ENCODE results near the gene PBX1.

Gene PBX1

DNA sequence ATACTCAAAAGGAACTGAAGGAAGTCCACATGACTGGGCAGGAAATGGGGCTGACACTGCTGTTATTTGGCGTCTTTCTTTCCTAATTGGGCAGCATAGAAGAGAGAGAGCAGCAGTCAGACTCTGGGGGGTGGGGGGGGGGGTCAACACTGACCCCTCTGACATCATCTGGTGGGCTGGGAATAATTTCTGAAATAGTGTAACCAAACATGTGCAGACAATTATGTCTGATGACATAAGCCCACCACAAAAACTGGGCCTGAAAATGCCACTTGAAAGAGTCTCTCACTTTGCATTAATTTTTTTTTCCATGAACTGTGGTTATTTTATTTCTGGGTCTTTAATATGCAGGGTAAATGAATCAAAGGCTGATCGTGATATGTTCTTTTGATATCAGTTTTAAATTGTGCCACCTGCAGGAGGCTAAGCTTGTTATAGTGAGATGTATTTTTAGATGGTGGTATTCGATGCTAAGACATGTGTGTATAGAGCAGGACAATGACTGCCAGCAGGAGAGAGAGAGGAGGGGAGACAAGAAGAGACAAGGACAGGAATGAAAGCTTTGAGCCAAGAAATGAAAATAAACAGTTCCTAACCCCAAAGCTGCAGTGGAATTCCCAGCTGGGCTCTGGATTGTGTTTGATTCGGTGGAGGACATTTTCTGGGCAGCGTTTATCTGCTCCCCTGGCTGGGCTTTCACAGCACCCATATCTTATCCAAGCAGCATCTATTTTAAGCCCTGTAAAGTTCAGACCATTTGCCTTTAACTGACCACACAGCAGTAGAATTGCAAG lies 264.7 kb downstream of the PBX1 start:
- TF ChIP-seq CTCF (IDR thresholded peaks at IDR 0.05; ENCODE audit: low read depth, low read length) = no peak
- DNase-seq (ENCODE audit: low read depth in 2 of 2) = peak in 1 of 2 donors; percentile 70
- no peak overlapping the region for H3K4me3 ChIP-seq (replicated peaks in 1 of 2; ENCODE audit: low read depth in 2 of 2, low read length in 2 of 2)

- no peak for TF ChIP-seq CTCF (IDR thresholded peaks at IDR 0.05; ENCODE audit: low read depth, low read length)
- no peak for DNase-seq (ENCODE audit: low read depth in 2 of 2)
- H3K4me3 ChIP-seq (replicated peaks in 1 of 2; ENCODE audit: low read depth in 2 of 2, low read length in 2 of 2) = no peak overlapping the region
Measured at GRCh38 chr1:164824542-164824941, 265.6 kb downstream of the PBX1 start.

- DNase-seq (ENCODE audit: low read depth in 2 of 2) = no peak
- TF ChIP-seq CTCF (IDR thresholded peaks at IDR 0.05; ENCODE audit: low read depth, low read length) = no peak
- no peak overlapping the region for H3K4me3 ChIP-seq (replicated peaks in 1 of 2; ENCODE audit: low read depth in 2 of 2, low read length in 2 of 2)
Measured at GRCh38 chr1:164830628-164831027, 271.6 kb downstream of the PBX1 start.

GRCh38 chr1:164834641-164835040 lies 275.7 kb downstream of the PBX1 start:
- TF ChIP-seq CTCF (IDR thresholded peaks at IDR 0.05; ENCODE audit: low read depth, low read length) = no peak
- H3K4me3 ChIP-seq (replicated peaks in 1 of 2; ENCODE audit: low read depth in 2 of 2, low read length in 2 of 2) = no peak overlapping the region
- DNase-seq (ENCODE audit: low read depth in 2 of 2) = no peak

DNA sequence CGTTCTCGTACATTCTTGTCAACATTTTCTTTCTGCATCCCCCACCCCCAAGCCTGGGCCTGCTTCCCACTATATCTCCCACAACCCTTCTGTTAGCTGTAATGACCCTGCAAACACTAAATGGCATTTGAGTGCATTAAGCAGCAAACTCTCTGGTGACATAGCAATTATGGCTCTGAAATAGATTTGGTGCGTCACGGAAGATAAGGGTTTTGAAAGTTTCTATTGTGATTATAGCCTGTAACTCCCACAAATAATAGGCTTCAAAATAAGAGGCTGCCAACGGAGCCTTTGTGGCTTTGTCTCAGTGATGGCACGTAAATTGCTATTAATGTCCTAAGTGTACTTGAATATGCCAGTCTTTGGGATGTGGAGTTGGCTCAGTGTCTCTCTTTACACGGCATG lies 277.6 kb downstream of the PBX1 start:
- no peak overlapping the region for H3K4me3 ChIP-seq (replicated peaks in 1 of 2; ENCODE audit: low read depth in 2 of 2, low read length in 2 of 2)
- DNase-seq (ENCODE audit: low read depth in 2 of 2) = peak in 1 of 2 donors; percentile 85
- no peak for TF ChIP-seq CTCF (IDR thresholded peaks at IDR 0.05; ENCODE audit: low read depth, low read length)

DNA sequence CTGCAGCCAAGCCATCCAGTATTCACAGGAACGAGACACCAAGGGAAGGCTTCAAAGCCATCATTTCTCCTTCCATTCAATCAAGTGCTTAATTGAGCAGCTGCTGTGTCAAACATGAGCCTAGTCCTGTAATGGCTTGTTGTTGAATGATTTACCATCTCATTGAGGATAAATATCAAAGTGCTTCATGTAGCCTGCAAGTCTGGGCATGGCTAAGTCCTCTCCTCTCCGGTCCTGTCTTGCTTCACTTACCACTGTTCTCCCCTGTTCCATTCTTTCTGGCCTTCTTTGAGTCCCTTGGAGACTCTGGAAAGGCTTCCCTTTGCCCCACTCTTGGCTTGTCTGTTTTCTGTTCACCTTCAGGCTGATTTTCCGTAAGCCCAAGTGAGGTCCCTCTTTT lies 279.8 kb downstream of the PBX1 start:
- DNase-seq (ENCODE audit: low read depth in 2 of 2) = no peak
- H3K4me3 ChIP-seq (replicated peaks in 1 of 2; ENCODE audit: low read depth in 2 of 2, low read length in 2 of 2) = no peak overlapping the region
- TF ChIP-seq CTCF (IDR thresholded peaks at IDR 0.05; ENCODE audit: low read depth, low read length) = no peak

DNA sequence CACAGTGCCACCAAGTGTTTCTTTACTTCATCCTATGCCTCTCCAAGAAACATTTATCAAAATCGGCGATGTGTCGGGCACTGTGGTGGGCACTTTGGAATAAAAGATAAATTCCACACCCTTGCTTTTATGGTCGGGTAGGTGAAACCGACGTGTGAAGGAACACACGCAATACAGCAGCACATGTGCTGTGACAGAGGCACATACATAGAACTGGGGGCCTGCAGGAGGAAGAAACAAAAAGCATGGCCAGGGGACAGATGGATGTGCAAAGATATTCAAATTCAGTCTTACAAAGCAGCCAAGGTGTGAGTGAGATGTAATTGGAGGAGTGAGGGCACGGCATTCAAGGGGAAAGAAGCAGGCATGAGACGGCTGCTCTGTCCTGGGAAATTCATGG lies 282.0 kb downstream of the PBX1 start:
- no peak for DNase-seq (ENCODE audit: low read depth in 2 of 2)
- H3K4me3 ChIP-seq (replicated peaks in 1 of 2; ENCODE audit: low read depth in 2 of 2, low read length in 2 of 2) = no peak overlapping the region
- TF ChIP-seq CTCF (IDR thresholded peaks at IDR 0.05; ENCODE audit: low read depth, low read length) = no peak
